GM06990 (cell line): ENCODE results near the gene KIAA0040.

Source experiments
- DNase-seq: peaks from one replicate; pipeline ENCODE4 v3.0.0-alpha.2; 2011; ENCODE audit not compliant: insufficient read length; ENCODE audit errors: extremely low read depth
- H3K27me3 ChIP-seq: replicated peaks from 2 replicates; pipeline ENCODE4 v1.6.0; 2011; ENCODE audit warnings: low read length; ENCODE audit not compliant: control insufficient read depth, insufficient read depth
- H3K36me3 ChIP-seq: 2 replicates; pipeline ENCODE4 v1.5.1; 2011; ENCODE audit warnings: low read length; ENCODE audit not compliant: control insufficient read depth, insufficient read depth
- H3K4me3 ChIP-seq: replicated peaks from 2 replicates; pipeline ENCODE4 v1.5.1; 2011; ENCODE audit warnings: low read depth, mild to moderate bottlenecking, control low read depth, low read length
- TF ChIP-seq, protein P1 (sequence below): IDR thresholded peaks from 2 replicates; pipeline ENCODE4 v1.5.1; 2011; ENCODE audit warnings: low read length, control low read depth, mild to moderate bottlenecking, inconsistent platforms; ENCODE audit not compliant: insufficient read depth, poor library complexity, severe bottlenecking

The KIAA0040 gene

DNA sequence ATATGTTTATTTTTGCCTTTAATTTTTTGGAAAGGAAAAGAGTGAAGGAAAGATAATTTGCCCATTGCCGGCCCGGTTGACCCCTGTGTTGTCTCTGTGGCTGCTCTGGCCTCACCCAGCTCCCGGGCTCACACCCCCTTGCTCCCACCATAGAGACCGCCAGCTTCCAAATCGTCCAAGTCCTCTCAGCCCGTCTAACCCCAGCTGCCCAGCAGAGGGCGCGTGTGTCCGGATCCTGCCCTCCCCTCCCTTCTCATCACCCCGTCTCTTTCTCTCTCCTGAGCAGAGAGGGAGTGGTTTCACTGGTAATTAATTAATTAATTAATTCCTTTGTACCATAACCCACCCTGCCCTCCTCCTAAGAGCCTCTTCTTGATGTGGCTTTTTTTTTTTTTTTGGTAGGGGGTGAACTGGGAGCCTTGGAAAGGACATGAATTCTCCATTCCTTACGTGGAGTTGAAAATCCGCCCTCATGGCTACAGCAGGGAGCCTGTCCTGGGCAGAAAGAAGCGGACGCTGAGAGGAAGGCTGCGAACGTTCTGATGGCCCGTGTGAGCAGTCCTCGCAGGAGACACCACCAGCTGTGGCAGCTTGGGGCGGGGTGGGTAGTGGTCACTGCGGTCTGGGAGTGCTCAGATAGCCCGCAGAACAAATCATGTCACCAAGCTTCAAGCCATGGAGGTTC lies 45.9 kb downstream of the KIAA0040 start:
- TF ChIP-seq, protein P1, sequence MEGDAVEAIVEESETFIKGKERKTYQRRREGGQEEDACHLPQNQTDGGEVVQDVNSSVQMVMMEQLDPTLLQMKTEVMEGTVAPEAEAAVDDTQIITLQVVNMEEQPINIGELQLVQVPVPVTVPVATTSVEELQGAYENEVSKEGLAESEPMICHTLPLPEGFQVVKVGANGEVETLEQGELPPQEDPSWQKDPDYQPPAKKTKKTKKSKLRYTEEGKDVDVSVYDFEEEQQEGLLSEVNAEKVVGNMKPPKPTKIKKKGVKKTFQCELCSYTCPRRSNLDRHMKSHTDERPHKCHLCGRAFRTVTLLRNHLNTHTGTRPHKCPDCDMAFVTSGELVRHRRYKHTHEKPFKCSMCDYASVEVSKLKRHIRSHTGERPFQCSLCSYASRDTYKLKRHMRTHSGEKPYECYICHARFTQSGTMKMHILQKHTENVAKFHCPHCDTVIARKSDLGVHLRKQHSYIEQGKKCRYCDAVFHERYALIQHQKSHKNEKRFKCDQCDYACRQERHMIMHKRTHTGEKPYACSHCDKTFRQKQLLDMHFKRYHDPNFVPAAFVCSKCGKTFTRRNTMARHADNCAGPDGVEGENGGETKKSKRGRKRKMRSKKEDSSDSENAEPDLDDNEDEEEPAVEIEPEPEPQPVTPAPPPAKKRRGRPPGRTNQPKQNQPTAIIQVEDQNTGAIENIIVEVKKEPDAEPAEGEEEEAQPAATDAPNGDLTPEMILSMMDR: peak; percentile 95
- Histone ChIP-seq H3K27me3 (no peaks in the 10 kb centered on the region), H3K4me3 (no peak overlapping the region), H3K36me3 (no peaks in the 10 kb centered on the region)
- DNase-seq: peak; percentile 70

DNA sequence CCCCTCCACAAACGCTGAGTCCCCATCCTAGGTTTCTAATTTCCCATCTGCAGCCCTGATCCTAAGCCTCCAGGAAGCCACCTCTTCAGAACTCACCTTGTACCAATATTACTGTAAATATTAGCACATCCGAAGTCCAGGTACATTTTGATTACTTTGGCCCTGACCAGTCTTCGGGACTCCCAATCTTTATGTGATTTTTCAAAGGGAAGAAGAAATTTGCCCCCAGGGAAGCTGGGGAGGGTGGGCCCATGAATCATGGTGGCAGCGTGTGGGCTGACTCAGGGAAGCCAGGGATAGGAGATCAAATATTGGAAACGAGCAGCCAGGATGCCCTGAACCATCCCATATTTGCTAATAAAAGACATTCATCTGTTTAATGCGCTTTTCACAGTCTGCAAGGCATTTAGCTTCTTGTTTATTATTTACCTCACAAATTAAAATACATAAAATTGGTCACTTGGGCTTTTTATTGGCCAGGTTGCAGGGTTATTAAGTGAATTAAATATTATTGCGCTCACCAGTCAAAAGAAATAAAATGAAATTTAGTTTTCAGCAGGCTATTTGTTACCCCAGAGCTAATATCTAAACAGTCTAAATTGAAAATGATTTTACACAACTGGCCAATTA lies 46.6 kb downstream of the KIAA0040 start:
- H3K27me3 ChIP-seq: no peaks in the 10 kb centered on the region
- H3K36me3 ChIP-seq: no peaks in the 10 kb centered on the region
- TF ChIP-seq, protein P1: no peak
- no peak overlapping the region for H3K4me3 ChIP-seq
- DNase-seq: no peak

GRCh38 chr1:175138579-175138978 lies 54.0 kb downstream of the KIAA0040 start:
- Histone ChIP-seq H3K4me3 (no peak overlapping the region), H3K27me3 (no peaks in the 10 kb centered on the region), H3K36me3 (no peaks in the 10 kb centered on the region)
- DNase-seq: no peak
- TF ChIP-seq, protein P1: no peak

- no peaks in the 10 kb centered on the region for H3K27me3 ChIP-seq
- DNase-seq: no peak
- TF ChIP-seq, protein P1: no peak
- H3K4me3 ChIP-seq: no peak overlapping the region
- no peaks in the 10 kb centered on the region for H3K36me3 ChIP-seq
These were observed 55.2 kb downstream of the KIAA0040 start for GRCh38 chr1:175137369-175137768.

DNA sequence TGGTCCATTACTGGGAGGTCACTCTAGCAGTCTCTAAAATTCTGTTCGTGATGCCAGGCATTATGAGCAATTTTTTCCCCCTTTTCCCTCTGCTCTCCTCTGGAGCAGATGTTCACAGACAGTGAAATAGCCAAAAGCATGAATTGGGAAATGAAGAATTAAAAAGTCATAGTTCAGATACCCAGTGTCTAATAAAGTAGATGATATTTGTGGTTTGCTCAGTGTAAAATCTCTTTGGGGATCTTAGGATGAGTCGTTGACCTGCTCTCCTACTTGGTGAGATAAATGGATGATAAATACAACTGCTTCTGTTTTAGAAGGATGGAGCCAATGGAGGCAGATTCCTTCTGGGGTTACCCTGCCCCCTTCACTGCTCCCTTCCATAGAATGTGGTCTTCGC lies 56.3 kb downstream of the KIAA0040 start:
- Histone ChIP-seq H3K4me3 (no peak overlapping the region), H3K36me3 (no peaks in the 10 kb centered on the region), H3K27me3 (no peaks in the 10 kb centered on the region)
- TF ChIP-seq, protein P1: no peak
- DNase-seq: no peak
